HL-60/S4 treated with phorbol 12-myristate 13-acetate at 8.2 ng/mL for 4 days and 3 days (cell line): ENCODE results near the gene EML1.

Experiments
- in situ Hi-C: fragments of 300-500 bp; cut with MboI; formaldehyde crosslinking; loops from 2 replicates; pipeline ENCODE4 v1.15.0; 2022; ENCODE audit warnings: low sequenced_read_pairs

The EML1 gene

DNA sequence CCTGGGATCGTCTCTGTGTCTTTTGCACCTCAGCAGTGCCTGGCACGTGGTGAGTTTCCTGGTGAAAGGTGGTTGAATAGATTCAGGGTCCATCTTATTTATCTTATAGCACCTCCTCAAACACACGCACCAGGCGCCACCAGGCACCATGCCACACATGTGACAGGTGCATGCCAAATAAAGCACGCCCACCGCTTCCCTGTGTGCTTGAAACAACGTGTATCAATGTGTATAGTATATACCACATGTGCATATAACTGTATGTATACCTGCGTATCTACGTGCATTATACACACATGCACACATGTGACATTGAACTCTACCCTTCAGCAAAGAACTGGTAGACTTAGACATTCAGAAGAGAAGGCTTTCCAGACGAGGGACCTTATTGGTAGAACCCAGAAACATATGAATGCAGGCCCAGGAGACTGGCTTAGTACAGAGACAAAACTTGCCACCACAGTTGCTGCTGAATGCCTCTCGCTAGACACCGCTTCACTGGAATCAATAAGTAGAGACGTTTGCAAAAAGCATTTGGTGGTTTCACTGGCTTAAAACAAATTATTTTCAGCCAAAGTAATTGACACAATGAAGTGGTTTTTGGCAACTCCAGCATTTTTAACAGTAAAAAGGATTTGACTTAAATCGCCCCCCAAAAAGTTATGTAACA, 10.0 kb downstream of the EML1 start:
- in situ Hi-C loops = no loop called here

DNA sequence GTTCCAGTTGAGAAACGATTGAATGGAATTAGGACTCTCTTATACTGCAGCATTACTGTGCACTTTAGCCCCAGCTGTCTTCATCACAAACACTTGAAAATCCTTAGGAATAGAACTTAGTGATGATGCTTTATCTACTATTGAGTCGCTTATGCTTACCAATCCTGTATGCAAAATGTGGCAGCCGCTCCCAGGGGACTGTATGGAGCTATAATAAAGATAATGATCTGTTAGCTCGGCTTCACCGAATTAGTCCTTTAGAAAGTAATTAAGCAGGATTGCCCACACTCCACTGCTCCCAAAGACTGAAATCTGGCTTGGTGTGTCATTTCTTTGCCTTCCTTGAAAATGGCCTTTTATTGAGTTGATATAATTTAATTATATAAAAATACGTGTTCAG, 10.6 kb downstream of the EML1 start:
- in situ Hi-C loops = no loop called here

DNA sequence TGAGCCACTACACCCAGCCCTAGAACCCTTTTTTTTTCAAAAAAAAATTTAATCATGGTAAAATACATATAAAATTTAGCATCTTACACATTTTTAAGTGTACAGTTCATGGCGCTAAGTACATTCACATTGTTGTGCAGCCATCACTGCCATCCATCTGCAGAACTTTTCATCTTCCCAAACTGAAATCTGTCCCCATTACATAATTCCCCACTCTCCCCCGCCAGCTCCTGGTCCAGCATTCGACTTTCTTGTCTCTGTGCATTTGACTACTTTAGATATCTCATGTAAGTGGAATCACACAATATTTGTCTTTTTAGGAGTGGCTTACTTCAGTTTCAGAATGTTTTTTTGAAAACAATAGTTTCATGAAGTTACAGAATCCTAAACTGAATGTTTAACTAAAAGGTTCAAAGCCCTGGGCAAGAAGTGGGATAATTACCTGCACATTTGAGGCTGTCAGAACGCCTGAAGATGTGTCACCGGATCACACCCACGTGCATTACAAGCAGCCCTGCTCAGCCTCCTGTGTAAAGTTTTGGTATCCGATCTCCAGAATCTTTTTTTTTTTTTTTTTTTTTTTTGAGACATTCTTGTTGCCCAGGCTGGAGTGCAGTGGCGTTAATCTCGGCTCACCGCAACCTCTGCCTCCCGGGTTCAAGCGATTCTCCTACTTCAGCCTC, 12.7 kb downstream of the EML1 start:
- in situ Hi-C loops = no loop called here

GRCh38 chr14:99806836-99807235, 13.6 kb downstream of the EML1 start:
- in situ Hi-C loops = no loop called here

- in situ Hi-C loops = no loop called here
These were observed 14.4 kb downstream of the EML1 start for GRCh38 chr14:99807413-99808153.

GRCh38 chr14:99808154-99808505, 14.9 kb downstream of the EML1 start:
- in situ Hi-C loops = no loop called here

DNA sequence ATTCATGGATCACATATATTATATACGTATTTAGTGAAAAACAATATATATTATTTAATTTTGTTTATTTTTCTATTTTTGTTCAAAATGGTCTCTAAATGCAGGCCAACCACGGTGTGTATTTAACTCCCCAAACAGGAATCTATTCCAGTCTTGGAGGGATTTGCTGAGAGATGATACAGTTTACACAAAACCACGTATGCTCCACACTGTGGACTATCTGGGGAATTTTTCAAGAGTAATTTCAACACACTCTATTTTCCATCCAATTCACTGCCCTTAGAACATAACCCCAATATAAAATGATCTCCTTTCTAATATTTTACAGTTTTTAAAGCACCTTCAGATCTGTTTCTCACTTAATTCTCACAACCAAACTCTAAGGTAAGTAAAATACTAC, 15.3 kb downstream of the EML1 start:
- in situ Hi-C loops = no loop called here

- in situ Hi-C loops = no loop called here
These were observed 16.1 kb downstream of the EML1 start for GRCh38 chr14:99809360-99809759.

- in situ Hi-C loops = no loop called here
These were observed 16.8 kb downstream of the EML1 start for GRCh38 chr14:99809859-99810558.

GRCh38 chr14:99810559-99810874, 17.3 kb downstream of the EML1 start:
- in situ Hi-C loops = no loop called here

GRCh38 chr14:99812096-99812750, 19.0 kb downstream of the EML1 start:
- in situ Hi-C loops = no loop called here

DNA sequence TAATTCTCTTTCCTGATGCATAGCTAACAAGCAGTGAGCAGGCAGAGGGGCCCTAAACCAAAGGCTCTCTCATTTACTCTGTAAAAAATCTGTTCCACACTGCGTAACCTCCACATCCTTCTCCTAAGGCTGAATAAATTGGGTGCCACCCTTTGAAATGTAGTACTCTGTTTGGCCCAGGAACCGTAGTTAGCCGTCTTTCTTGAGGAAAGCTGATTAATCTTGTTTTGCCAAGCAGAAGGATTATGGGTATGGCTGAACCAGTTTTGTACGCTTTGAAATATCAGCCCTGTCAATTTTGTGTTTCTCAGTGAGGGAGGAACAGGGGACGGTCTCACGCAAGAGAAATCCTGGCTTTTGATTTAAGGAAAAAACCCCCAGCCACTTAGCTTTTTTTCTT, 19.7 kb downstream of the EML1 start:
- in situ Hi-C loops = no loop called here

DNA sequence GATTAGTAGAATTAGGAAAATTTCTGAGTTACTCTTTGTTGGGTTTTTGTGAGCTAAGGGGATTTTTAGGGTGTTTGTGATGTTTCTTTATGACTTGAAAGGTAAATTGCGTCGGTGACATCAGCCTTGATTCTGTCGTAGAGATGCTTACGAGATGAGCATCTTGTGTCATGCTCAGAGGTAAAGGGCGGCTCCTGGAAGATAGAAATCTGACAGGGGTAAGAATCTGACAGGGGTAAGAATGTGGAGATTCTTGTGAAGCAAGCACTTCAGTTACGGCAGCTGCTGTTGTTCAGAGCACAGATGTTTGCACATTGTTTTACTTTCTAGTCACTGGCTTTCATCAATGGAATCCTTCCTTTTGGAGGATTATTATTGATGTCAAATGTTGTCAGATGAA, 22.5 kb downstream of the EML1 start:
- in situ Hi-C loops = no loop called here

GRCh38 chr14:99816217-99816616, 23.0 kb downstream of the EML1 start:
- in situ Hi-C loops = no loop called here

DNA sequence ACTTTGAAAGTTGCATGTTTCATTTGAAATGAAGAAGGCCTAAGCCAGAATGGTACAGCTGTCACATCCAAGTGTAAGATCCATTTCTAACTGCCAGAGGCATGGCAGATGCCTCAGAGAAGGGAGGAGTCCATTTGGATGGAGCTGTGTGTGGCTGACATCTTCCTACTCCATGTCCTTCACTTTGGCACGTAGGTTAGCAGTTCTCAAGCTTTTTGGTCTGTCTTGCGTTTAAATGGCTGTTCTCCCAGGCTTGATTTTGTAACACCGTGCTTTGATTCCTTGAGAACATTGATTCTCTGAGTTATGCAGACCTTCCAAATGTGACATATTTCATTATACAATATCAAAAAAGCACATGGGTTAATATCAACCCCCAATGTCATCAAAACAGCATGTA, 23.4 kb downstream of the EML1 start:
- in situ Hi-C loops = no loop called here

DNA sequence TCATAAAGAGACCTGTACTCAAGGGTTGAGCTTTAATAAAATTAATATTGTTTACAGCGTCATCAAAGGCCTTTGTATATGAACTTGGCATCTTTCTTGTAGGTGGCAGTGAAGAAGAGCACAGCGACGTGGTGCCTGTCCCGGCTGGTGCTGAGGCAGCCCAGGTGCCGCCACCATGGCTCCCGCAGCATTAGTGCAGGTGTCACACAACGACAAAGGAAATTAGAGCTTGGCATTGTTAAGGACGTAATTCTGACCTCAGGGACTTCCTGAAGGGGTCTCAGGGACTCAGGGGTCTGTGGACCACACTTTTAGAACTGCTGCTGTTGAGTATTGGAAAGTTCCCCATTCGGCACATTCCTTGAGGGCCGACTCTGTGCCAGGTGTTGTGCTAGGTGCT, 24.1 kb downstream of the EML1 start:
- in situ Hi-C loops = no loop called here

DNA sequence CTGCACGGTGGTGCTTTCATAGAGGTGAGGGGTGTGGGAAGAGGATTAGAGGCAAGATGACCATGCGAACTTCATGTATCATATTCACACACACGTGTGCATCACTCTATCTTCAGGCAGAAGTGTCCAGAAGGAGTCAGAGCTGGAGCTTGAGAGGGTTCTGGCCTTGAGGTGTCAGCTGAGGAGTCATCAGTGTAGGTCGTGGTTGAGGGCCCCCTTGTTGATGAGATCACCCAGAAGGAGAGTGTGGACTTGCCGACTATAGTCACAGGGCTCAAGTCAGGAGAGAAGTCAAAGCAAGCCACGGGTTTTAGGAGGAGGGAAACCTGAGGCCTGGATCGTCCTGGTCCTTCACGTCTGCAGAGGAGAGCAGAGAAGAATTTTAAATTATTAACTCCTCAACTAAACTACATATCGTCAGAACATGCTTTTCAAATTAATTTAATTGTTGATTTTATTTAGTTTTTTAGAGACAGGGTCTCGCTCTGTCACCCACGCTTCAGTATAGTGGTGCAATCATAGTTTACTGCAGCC, 25.4 kb downstream of the EML1 start:
- in situ Hi-C loops = no loop called here

DNA sequence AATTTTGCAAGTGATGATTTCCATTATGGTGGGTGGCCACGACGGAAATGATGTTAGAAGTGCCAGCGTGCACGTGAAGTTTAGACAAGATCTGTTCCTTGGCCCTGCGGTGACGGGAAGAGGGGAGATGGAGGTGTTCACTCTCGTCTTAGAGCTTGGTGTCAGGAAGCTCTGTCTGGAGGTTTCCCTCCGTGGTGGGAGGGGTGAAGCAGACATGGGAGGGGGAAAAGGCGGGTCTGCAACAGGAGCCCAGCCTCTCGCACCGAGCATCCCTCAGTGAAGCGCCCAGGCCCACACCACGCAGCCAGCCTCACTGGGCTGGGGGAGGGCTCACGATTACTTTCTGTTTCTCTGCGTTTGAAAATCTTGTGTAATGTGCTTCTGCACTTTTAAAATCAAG, 26.3 kb downstream of the EML1 start:
- in situ Hi-C loops = no loop called here

DNA sequence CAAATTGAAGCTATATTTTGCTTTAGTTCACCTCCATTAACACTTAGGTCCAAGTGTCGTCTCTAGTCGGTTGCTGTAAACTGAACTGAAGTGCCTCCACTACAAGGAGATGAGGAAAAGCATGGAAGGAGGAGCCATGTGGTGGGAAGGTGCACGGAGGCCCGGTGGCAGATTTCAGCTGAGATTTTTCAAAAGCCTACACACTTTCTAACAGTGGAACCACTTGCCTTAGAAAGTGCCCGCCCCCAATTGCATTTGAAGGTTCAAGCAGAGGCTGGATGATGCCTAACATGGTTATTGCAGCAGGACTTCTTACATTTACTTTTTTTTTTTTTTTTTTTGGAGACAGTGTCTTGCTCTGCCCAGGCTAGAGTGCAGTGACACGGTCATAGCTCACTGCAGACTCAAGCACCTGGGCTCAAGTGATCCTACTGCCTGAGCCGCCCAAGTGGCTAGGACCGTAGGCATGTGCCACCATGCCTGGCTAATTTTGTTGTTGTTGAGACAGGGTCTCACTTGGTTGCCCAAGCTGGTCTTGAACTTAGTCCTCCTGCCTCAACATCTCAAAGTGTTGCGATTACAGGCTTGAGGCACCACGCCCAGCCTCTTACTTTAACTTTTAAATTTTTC, 27.6 kb downstream of the EML1 start:
- in situ Hi-C loops = no loop called here
